ENCODE measurements around the gene BCL6B. TPM values are rescaled to one million over a fixed set of nuclear protein-coding genes. Genes with fewer than 3 reads are reported as not detected.
A peak's percentile ranks its signal among the peaks of the same experiment; 100 is the strongest.

Gene BCL6B
- total and polyA plus RNA-seq, 2 of the 4 experiments (the other 2 are of a cell fraction) = not detected

DNA sequence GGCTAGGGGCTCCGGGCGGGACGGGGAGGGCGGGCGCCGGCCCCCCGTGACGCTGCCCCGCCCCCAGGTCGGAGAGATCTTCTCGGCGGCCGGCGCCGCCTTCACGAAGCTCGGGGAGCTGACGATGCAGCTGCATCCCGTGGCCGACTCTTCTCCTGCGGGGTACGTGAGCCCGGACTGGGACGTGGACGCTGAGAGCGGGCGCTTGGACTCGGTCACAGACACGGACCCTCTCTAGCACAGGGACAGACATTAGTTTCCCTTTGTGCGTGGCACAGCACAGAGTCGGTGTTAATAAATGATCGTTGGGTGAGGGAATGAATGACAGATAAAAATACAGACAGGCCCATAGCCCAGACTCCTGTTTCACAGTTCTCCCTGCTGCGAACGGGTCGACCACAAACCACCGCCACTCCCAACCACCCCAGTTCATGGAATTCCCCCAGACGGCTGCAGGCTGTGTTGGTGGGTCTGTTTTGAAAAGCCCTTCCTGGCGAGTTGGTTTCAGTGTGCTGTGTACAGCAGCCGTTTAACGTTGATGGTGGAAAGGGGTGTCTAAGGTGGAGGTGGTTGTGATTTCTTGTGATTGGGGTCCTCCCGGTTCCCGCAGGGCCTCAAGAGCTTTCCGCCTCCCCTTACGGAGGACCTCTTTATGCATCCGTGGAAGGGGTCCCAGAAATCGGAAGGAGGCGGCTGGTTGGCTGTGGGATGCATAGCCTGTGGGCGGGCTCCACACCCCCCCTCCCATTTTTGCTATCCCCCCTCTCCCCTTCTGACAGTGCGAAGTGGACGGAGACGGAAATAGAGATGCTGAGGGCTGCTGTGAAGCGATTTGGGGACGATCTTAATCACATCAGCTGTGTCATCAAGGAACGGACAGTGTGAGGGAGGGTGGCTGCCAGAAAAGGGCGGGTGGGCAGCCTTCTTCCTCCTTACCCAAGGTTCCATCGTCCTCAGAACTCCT, 7.6 kb upstream of the BCL6B start:
- in situ Hi-C loops (cut with MboI; ENCODE audit: low sequenced_read_pairs) (loop anchor here (10.0 kb wide), 1 partner anchor 350 kb away; no protein-coding TSS in a partner anchor), dilution Hi-C loops (cut with HindIII; ENCODE audit: low sequenced_read_pairs, unreplicated experiment) (no loop called here), intact Hi-C loops (cut with micrococcal nuclease) (loop anchor here (2.0 kb wide), 2 partner anchors 262 to 348 kb away; no protein-coding TSS in a partner anchor)
- H3K56ac ChIP-seq (ENCODE audit: extremely low read depth, insufficient read depth, low read length) = peak overlapping the region; percentile 45
- H4K8ac ChIP-seq (ENCODE audit: low read depth in 2 of 2, low read length in 2 of 2) = peak overlapping the region; percentile 66 to 91
- no peaks in the 10 kb centered on the region for H3K9me3 ChIP-seq (ENCODE audit: control insufficient read depth, insufficient read depth, low read length)
- H2BK20ac ChIP-seq (ENCODE audit: low read depth, low read length) = no peak overlapping the region
- H2BK120ac ChIP-seq (ENCODE audit: low read depth, low read length) = peak overlapping the region; percentile 51; the same call in 1 of the 2 replicates
- H2AK9ac ChIP-seq (replicated peaks; ENCODE audit: low read depth, low read length, poor library complexity) = peak overlapping the region; percentile 90
- 0 out of 2 replicates have a peak, but pooled peaks cover 2% of the 10 kb centered on the region for H3K36me3 ChIP-seq (ENCODE audit: control insufficient read depth, insufficient read depth, low read length)
- H2BK15ac ChIP-seq (ENCODE audit: low read depth, low read length) = peak overlapping the region; percentile 39; the same call in 1 of the 3 replicates
- H3K27me3 ChIP-seq (ENCODE audit: control insufficient read depth, insufficient read depth, low read length) = no peaks in the 10 kb centered on the region
- H3K4ac ChIP-seq (ENCODE audit: low read depth, low read length) = peak overlapping the region; percentile 98
- peak overlapping the region; percentile 86 for H3K9ac ChIP-seq (ENCODE audit: low read depth, low read length)
- TF ChIP-seq MAFK (IDR thresholded peaks at IDR 0.05; ENCODE audit: low read depth, low read length) (no peak), POLR2A (IDR thresholded peaks at IDR 0.05; ENCODE audit: low read depth, low read length) (peak; percentile 77), MXI1 (IDR thresholded peaks at IDR 0.05; ENCODE audit: borderline replicate concordance, low read depth, low read length) (no peak), CEBPB (IDR thresholded peaks at IDR 0.05; ENCODE audit: low read depth, low read length) (no peak)
- TF ChIP-seq, protein P1, sequence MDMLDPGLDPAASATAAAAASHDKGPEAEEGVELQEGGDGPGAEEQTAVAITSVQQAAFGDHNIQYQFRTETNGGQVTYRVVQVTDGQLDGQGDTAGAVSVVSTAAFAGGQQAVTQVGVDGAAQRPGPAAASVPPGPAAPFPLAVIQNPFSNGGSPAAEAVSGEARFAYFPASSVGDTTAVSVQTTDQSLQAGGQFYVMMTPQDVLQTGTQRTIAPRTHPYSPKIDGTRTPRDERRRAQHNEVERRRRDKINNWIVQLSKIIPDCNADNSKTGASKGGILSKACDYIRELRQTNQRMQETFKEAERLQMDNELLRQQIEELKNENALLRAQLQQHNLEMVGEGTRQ (IDR thresholded peaks at IDR 0.05; ENCODE audit: low read depth, low read length) = peak; percentile 49
- peak overlapping the region; percentile 86 for H3K4me2 ChIP-seq (ENCODE audit: low read depth, low read length)
- POLR2A ChIA-PET (ENCODE audit: unreplicated experiment) = no interaction called here
- H3K4me1 ChIP-seq (ENCODE audit: control insufficient read depth, insufficient read depth, low read length) = peaks cover 8% of the 10 kb centered on the region; the same call in 1 of the 2 replicates
- WGBS, 2 experiments (ENCODE audit: extremely low coverage in 2 of 2, insufficient read length in 1 of 2) = 0% methylated on average over 15 of the region's 56 CpGs; no CpG with 5 or more reads in 1 of the 2 experiments
- no peaks in the 10 kb centered on the region; the same call in 1 of the 2 replicates for H3K9me1 ChIP-seq (ENCODE audit: insufficient read depth, low read length)
- peak overlapping the region; percentile 74 for H4K91ac ChIP-seq (ENCODE audit: insufficient read depth, low read depth, low read length)
- peak overlapping the region; percentile 78 for H2BK5ac ChIP-seq (ENCODE audit: low read depth, low read length, poor library complexity, severe bottlenecking)
- peak overlapping the region; percentile 60 for H3K18ac ChIP-seq (ENCODE audit: low read depth, low read length)
- DNase-seq (peak; percentile 66), ATAC-seq (ENCODE audit: low read depth) (peak; percentile 3)
- no peaks in the 10 kb centered on the region for H4K20me1 ChIP-seq (ENCODE audit: insufficient read depth, low read length)
- no TSS peak for BruUV-seq (replicated peaks)
- H3K23ac ChIP-seq (ENCODE audit: low read depth, low read length) = peak overlapping the region; percentile 98
- H3K79me1 ChIP-seq (ENCODE audit: low read depth in 1 of 2, low read length in 2 of 2) = peaks cover 20 to 52% of the 10 kb centered on the region in 2 experiments
- peak overlapping the region; percentile 62 for H4K5ac ChIP-seq (ENCODE audit: low read depth, low read length)
- peak overlapping the region; percentile 99 for H3K14ac ChIP-seq (replicated peaks; ENCODE audit: low read depth, low read length)
- H3K27ac ChIP-seq (ENCODE audit: insufficient read depth, low read length) = peak overlapping the region; percentile 88
- H2AFZ ChIP-seq (replicated peaks; ENCODE audit: low read length, poor library complexity) = peak overlapping the region; percentile 92
- peak overlapping the region; percentile 67 for H3K4me3 ChIP-seq (ENCODE audit: insufficient read depth, low read depth, low read length)
- CTCF ChIA-PET = interaction anchor here (0.6 to 1.0 kb wide), 2 partner anchors 11 to 13 kb away, joined by 3 read pairs; no protein-coding TSS in a partner anchor
- peak overlapping the region; percentile 87 for H2AK5ac ChIP-seq (ENCODE audit: low read depth, low read length)
